PC-9 (cell line): ENCODE results near the gene CLCN3.

ENCODE experiments used
- CTCF ChIP-seq: fragments of 200-600 bp; sonication (generic); conservative IDR thresholded peaks from 2 replicates; pipeline ENCODE4 v1.6.1; 2017; ENCODE audit warnings: mixed run types, antibody characterized with exemption, mild to moderate bottlenecking, moderate library complexity
- EZH2 ChIP-seq: fragments of 200-600 bp; sonication (generic); IDR thresholded peaks from 2 replicates; pipeline ENCODE4 v1.8.0; 2017; ENCODE audit warnings: antibody characterized with exemption, low read depth

- no peak for TF ChIP-seq CTCF
- TF ChIP-seq EZH2, result no peak
Measured at GRCh38 chr4:169644802-169645201, 24.4 kb downstream of the CLCN3 start.
